Stimulated activated CD4-positive, alpha-beta T cell treated with anti-CD3 and anti-CD28 coated beads, Interleukin-4, amount 100 ng/mL, for 4 hours (primary cell): ENCODE data around the gene CCT8L2.
A peak's percentile ranks its signal among the peaks of the same experiment; 100 is the strongest.
"Not testable (repeated sequence)": the region's sequence is repeated elsewhere in the genome, so short reads cannot be mapped to it uniquely, and the experiment has no call there.

Experiments
- DNase-seq, 2 experiments: peaks; one replicate each; pipeline ENCODE4 v3.0.0-alpha.2; 2020

CCT8L2 gene, protein sequence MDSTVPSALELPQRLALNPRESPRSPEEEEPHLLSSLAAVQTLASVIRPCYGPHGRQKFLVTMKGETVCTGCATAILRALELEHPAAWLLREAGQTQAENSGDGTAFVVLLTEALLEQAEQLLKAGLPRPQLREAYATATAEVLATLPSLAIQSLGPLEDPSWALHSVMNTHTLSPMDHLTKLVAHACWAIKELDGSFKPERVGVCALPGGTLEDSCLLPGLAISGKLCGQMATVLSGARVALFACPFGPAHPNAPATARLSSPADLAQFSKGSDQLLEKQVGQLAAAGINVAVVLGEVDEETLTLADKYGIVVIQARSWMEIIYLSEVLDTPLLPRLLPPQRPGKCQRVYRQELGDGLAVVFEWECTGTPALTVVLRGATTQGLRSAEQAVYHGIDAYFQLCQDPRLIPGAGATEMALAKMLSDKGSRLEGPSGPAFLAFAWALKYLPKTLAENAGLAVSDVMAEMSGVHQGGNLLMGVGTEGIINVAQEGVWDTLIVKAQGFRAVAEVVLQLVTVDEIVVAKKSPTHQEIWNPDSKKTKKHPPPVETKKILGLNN

DNA sequence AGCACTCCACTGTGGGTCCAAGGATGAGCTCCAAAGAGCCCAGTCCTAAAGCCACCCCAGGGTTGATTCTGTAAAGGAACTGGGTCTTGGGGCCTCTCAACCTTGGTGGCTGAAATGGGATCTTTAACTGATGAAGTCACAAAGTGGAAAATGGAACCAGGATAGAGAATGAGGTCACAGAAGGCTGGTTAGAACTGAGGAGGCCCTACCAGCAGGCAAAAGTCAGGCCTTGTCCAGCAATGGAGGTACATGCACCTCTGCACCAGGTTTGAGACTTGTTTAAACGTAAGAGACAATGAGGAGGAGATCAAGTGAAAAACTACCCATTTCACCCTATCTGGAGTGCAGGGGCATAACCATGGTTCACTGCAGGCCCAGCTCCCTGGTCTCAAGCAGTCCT is at the start of gene CCT8L2:
Gene CCT8L2, minus strand, starts transcription at position 101 of the 400 bp plus-strand sequence. CDS start 260 bp downstream, outside the sequence.
- not testable (repeated sequence) for DNase-seq

DNA sequence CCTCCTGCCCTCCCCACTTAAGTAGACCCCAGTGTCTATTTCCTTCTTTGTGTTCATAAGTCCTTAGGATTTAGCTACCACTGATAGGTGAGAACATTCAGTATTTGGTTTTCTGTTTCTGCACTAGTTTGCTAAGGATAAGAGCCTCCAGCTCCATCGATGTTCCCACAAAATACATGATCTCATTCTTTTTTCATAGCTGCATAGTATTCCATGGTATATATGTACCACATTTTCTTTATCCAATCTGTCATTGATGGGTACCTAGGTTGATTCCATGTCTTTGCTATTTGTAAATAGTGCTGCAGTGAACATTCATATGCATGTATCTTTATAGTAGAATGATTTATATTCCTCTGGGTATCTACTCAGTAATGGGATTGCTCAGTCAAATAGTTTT is 42.8 kb upstream of the CCT8L2 start:
- DNase-seq = not testable (repeated sequence)

DNA sequence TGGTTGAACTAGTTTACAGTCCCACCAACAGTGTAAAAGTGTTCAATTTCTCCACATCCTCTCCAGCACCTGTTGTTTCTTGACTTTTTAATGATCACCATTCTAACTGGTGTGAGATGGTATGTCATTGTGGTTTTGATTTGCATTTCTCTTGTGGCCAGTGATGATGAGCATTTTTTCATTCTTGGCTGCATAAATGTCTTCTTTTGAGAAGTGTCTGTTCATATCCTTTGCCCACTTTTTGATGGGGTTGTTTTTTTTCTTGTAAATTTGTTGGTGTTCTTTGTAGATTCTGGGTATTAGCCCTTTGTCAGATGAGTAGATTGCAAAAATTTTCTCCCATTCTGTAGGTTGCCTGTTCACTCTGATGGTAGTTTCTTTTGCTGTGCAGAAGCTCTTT is 41.5 kb upstream of the CCT8L2 start:
- not testable (repeated sequence) for DNase-seq

DNA sequence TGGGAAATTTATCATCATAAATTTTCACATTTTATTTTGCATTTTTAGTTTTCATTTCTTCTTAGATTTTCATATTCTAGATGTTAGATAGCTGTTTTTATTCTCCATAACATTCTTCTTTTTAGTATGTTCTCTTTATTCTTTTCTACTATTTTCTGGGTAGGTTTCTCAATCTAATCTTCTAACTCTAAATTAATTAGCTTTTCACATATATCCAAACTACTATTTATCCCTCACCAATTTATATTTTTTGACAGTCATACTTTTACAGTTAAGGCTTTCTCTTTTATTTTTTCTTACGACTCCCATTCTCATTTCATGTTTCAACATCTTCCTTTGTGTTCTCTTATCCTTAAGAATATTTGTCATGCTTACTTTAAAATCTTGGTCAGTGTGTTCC is 35.9 kb upstream of the CCT8L2 start:
- DNase-seq = not testable (repeated sequence)

DNA sequence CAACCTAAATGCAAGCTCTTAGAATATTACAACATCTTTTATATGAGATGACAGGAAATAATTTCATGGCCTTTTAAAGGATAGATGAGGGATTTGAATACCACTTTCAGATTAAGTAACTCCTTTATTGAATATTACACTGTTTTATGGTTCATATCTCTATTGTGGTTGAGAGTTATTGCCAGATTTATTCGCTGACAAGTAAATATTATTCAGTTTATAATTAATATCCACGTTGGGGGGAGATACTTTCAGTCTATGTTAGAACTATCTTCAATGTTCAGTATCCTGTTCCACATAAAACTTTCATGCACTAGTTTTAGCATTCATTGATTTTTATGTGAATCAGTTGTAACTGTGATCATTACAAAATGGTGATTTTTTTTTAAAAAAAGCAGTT is 32.4 kb upstream of the CCT8L2 start:
- not testable (repeated sequence) for DNase-seq

DNA sequence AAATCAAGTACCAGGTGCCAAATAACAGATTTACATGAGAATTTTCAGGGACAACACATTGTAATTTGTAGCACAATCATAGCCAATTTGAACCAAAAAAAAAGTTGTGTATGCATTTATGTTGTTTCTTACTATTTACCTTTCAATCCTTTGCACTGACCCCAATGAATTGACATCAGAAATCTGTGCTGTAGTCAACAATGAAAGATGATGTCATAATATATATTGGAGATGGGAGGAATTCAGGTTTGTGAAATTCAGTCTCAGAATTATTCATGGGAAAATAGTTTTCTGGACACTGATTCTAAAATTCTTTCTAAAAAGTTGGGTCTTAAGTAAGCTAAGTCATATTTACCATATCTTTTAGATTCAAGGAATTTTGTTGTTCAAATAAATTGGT is 31.0 kb upstream of the CCT8L2 start:
- DNase-seq = not testable (repeated sequence)

DNA sequence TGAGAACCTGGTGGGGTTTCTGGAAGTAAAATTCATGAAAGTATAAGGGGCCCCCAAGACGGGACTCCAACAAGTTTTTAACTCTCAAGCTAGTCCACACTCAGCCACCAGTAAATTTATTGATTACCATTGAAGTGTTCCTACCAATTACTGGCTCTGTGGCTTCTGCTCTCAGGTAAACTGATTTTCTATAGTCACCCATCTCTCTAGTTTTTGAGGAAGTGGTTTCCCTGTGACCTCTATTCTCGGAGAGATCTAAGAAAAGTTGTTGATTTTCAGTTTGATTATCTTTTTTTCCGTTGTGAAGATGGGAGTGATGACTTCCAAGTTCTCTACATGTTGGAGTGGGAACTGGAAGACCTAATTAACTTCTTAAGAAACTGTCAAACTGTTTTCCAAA is 24.9 kb upstream of the CCT8L2 start:
- DNase-seq = not testable (repeated sequence)

DNA sequence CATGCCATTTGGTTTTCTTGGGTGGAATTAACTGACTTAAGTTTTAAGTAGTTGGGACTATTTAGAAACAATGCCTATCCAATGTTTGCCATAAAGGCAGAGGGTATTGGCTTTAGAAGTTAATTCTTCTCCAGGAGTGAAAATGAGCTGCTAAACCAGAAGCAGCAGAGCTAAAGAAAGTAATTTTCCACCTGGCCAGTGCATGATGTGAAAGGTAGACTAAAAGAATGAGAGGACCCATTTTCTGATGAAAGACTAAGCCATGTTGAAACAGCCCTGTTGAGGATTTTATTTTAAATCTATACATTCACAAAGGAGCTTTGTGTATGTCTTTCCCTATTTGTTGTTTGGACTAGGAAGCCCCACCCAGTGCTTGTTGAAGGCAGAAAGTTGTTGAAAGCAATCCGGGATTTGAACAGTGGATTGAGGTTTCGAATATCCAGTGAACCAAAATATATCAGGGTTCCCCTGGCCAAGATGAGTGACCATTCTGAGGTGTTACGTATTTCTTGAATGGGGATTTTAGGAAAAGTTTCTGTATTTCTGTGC is 23.9 kb upstream of the CCT8L2 start:
- DNase-seq = not testable (repeated sequence)

DNA sequence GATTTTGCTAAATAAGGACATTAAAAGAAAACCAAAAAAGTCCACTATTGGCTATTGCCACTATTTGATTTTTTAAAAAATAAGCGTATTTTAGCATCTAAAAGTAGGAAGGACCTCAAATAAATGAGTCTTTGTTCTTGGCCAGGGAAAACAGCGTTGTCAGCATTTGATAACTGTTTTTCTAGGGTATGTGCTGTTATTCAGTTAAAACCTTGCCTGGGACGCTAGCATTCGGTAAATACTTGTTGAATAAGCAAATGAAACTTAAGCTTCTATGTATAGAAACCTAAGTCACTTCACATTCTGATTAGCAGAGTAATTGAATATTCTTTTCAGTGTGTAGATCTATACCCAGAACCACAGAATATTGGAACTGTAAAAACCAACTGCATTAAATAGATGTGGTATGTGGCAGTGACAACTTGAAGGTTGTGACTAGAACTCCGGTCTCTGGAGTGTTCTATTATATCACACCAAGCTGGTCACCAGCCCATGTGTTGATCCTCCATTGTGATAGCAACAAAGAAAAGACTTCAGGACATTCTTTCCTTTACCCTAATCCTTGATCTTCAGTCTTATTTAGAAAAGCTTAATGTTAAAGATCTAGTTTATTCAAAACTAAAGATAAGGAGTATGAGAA is 23.1 kb upstream of the CCT8L2 start:
- not testable (repeated sequence) for DNase-seq

DNA sequence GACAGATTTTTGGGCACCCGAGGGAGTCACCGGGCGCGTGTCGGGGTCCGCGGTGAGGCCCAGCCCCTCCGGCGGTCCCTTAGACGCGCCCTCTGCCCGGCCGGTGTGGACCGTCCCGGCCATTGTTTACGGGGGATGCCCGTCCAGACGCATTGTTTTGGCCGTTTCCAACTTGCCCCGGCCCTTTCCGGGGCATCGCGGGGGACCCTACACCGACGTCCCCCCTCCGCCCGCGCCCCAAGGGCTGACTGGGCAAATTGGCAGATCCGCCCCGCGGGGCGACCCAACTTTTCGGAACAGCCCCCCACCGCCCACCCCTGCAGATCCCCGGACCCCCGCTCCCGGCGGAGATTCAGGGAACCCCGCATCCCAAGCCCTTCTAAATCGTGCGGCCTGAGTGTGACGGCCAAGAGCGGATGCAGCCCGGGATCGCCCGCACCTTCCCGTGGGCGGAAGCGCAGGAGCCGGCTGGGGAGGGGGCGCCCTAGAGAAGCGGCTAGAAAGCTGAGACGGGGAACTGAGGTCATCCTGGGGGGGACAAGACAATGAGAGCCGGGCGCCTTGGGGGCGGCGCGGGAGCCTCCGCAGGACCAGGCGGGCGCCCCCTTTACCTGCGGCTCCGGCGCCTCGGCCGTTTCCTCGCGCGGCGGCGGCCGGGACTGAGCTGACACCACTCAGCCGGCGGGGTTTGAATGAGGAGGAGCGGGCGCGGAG is 17.1 kb upstream of the CCT8L2 start:
- DNase-seq = no peak

DNA sequence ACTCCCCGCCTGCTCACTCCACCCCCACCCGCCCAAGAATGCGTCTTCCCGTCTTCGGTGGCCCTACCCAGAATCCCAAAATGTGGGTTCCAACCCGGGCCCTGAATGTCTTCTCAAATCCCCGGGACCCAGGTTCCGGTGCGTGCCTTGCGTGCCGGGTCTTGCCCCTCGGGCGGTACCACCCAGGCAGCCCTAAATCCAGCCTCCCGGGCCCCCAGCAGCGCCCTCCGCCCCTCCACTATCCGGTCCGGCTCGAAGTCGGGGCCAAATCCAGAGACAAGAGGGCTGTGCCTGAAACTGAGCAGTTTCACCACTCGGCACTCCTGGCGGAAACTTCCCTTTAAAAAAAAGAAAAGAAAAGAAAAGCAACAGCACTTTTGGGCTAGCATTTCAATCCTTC is 16.3 kb upstream of the CCT8L2 start:
- no peak for DNase-seq

DNA sequence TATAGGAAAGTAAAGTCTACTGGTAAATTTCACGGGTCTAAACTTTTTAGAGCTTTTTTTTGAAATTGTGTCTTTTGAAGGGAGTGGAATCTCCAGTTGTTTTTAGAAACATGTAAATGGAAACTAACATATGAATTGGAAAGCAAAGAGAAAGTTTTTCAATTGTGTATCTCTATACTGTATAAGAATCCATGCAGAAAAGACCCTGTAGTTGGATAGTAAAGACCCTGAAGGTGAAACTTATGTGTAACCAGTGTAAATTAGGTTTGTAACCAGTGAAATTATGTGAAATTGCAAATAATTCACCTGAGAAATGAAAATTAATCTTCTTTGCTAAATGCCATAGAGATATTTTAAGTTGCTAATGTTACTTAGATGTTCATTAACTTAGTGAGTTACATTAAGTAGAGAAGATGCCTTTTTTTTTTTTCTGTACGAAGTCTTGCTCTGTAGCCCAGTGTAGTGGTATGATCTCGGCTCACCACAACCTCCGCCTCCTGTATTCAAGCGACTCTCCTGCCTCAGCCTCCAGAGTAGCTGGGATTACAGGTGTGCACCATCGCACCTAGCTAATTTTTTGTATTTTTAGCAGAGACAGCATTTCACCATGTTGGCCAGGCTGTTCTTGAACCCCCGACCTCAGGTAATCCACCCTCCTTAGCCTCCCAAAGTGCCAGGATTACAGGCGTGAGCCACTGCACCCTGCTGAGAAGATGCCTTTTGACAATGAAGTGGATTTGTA is 11.8 kb upstream of the CCT8L2 start:
- not testable (repeated sequence) for DNase-seq

DNA sequence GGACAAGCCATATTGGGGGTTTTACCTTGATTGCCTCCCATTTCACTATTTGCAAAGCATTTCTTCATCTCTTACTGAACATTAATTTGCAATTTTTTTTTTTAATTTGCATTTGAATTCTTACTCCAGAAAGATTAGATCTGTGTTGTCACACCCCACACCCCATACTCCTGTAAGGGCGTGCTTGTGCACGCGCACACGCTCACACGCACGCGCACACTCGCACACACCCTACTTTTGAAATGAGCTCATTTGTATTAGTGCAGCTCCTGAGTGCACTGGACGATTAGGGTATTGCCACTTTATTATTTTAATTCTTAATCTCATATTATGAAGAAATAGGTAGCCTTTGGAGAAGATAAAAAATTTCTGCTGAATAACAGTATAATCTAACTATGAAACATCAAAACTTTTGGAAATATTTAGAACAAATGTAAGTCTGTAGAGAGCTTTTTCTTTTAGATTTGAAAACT is 11.2 kb upstream of the CCT8L2 start:
- DNase-seq = not testable (repeated sequence)

DNA sequence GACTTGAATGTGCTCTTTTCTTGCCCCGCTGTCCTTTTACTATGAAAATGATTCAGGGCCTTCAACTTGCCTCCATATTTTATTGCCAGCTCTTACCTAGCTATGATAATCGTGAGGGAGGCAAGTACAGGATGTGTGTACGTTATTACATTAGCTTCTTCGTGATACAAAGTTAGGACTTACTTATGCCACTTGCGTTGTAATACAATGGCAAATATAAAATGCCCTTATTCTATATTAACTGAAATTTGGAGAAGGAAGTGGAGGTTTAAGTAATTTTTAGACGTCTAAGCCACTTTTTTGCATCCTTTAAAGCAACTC is 10.8 kb upstream of the CCT8L2 start:
- no peak for DNase-seq

DNA sequence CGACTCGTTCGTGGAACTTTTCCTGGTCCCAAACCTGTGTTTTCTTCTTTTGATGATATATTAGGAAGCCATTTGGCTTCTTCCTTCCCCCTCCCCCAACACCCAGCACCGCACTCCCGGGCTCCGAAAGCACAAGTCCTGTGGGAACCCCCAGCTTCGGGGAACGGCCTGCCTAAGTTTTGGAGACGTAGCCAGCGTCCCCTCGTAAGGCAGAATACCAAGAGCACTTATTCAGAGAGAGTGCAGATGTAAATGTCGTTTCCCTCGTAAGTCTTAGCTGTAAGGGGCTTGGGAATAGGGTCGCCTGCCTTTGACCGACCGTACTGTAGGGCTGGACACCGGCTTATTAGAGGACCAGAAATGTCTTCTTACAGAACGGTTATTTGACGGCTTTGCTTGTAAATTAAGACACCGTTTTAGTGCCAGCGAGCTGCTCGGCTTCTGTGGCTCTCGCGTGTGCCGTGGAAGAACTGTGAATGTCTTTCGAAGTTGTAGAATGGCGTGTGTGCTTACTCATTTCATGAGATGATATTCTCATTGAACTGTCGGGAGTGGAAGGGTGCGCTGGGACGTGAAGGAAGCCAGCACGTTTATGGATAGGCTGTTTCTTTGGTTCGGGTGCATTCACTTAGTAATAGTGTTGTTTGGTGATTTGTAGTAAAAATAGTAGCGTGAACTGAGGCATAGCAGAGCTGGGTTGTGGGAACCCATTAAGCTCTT is 10.3 kb upstream of the CCT8L2 start:
- not testable (repeated sequence) for DNase-seq

DNA sequence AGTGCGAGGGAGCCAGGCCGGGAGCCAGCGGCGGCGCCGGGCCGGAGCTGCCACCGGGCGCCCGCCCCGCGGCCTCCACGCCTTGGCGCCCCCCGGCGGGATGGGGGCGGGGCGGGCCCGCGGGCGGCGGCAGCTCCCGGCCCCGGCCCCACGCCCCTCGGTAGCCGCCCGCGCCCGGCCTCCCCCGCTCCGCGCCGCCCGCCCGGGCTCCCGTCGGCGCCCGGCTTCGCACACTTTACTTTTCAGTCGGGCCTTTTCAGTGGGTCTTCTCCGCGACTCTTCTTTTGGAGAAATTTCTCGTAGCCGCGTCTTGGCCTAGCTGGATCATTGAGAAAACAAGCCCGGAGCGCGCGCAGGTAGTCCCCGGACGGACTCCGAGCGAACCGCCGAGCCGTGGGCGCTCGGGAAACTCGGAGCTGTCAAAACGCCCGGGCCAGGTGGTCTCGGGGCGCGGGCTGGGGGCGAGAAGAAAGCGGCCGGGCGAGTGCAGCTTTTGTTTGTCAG is 9.7 kb upstream of the CCT8L2 start:
- DNase-seq = not testable (repeated sequence)

DNA sequence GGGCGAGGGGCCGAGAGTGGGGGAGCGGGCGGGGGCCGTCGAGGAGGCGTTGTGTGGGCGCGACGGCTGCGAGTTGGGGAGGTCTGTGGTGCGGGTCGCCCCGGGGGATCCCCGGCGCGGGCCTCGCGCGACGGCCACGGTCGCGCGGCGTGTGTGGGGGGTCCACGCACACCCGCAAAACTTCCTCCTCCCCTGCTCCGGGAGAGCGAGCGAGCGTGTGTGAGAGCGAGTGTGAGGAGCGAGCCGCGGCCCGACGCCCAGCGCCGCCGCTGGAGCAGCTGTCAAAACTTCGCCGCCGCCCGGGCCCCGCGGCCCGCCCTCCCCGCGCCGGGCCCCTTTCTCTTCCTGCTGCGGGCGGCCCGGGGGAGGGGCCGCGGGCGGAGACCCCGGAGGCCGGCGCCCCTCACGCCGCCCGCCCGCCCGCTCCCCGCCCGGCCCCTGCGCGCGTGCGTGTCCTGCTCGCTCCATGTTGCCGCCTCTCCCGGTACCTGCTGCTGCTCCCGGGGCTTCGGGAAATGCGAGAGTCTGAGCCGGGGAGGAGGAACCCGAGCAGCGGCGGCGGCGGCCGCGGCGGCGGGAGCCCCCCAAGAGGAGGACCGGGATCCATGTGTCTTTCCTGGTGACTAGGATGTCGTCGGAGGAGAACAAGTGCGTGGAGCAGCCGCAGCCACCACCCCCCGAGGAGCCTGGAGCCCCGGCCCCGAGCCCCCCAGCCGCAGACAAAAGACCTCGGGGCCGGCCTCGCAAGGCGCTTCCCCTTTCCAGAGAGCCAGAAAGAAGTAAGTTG is 9.0 kb upstream of the CCT8L2 start:
- DNase-seq = peak in 1 of 2 experiments; percentile 2

DNA sequence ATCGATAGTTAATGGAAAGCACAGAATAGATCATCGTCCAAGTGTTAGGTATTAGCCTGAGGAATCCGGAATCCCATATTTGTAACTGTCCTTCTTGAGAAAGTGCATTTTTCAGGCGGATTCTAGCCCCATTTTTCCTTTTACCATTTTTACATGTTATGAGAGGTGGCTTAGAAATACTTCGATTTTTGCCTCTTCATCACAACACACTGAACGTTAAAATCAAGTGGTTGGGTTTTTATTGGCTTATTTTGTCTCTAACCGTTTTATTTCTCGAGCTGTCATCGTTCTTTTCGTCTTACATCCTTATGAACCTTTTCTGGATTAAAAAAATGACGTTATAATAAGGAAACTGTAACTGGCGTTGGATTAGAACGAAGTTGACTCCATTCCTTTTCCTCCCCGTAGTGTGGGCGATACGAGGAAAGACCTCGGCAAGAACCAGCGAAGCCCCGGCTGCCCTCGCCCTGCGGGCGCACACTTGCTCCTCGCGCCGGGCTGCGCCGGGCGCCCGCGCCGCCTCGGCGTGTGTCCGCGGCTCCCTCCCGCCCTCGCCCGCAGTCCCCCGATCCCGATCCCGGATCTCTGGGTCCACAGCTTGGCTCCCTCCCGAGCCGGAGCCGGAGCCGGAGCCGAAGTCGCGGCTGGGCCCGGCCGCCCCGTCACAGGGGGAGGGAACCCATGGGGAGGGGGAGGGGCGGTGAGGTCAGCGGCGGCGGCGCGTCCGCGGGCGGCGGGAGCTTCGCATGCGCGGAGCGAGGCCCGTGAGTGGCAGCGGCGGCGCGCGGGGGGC is 8.2 kb upstream of the CCT8L2 start:
- peak; percentile 14 to 21 for DNase-seq

DNA sequence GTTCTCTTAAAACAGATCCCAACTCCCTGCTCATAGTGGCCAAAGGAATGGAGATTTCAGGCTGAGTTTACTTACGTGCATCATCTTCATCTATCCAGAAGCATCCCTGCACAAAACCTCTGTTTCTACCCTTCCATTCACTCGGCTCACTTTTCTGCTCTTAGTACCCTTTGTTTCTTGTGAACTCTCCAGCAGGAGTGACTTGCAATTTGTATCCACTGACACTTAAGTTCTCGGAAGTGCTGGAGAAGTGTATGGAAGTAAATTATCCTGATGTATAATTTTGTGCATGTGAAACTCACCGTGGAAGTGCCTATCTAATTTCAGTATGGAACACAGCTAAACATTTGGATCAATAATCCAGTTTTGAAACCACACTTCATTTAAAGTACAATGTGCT is 7.0 kb upstream of the CCT8L2 start:
- DNase-seq = not testable (repeated sequence)

DNA sequence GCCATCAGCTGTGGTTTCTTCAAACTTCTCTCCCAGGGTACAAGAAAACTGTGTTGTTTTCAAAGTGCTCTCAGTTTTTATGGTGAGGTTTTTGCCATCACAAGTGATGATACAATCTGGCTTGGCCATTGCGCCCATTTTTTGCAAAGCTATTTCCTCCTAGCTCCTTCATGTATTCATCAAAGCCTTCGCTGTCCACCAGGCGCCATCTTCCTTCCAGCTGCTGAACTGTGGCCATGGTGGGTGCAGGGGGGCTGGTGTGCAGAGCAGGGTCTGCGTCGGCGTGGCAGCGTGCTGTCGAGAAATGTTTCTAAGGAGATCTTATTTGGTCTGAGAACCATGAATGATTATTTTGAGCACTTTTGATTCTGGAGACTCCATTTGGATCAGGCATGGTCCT is 2.6 kb upstream of the CCT8L2 start:
- not testable (repeated sequence) for DNase-seq
